Stomach smooth muscle (tissue), 2 donors: Measurements from ENCODE around the gene PBX1.

ENCODE experiments used
- H3K27ac ChIP-seq: one replicate; pipeline ENCODE4 v1.7.0; 2013; ENCODE audit warnings: mild to moderate bottlenecking, low read length, inconsistent platforms
- H3K27me3 ChIP-seq, 2 donors: one replicate each; pipeline ENCODE4 v1.7.0; 2013; ENCODE audit warnings: low read length in 2 of 2; ENCODE audit not compliant: insufficient read depth in 2 of 2, control insufficient read depth in 1 of 2
- H3K36me3 ChIP-seq, 2 donors: one replicate each; pipeline ENCODE4 v1.7.0; 2013; ENCODE audit warnings: low read length in 2 of 2; ENCODE audit not compliant: control insufficient read depth in 2 of 2, insufficient read depth in 2 of 2
- H3K4me1 ChIP-seq: one replicate; pipeline ENCODE4 v1.7.0; 2013; ENCODE audit warnings: low read length; ENCODE audit not compliant: control insufficient read depth, insufficient read depth
- H3K4me3 ChIP-seq, 2 donors: one replicate each; pipeline ENCODE4 v1.7.0; 2013; ENCODE audit warnings: low read length in 2 of 2
- H3K9ac ChIP-seq, 2 donors: one replicate each; pipeline ENCODE4 v1.7.0; 2013; ENCODE audit warnings: low read length in 2 of 2, mild to moderate bottlenecking in 1 of 2
- H3K9me3 ChIP-seq, 2 donors: one replicate each; pipeline ENCODE4 v1.7.0; 2013; ENCODE audit warnings: low read length in 2 of 2; ENCODE audit not compliant: control insufficient read depth in 2 of 2
- donor health status: healthy.
- donor health status: Pancreatic carcinoma.

PBX1 gene

DNA sequence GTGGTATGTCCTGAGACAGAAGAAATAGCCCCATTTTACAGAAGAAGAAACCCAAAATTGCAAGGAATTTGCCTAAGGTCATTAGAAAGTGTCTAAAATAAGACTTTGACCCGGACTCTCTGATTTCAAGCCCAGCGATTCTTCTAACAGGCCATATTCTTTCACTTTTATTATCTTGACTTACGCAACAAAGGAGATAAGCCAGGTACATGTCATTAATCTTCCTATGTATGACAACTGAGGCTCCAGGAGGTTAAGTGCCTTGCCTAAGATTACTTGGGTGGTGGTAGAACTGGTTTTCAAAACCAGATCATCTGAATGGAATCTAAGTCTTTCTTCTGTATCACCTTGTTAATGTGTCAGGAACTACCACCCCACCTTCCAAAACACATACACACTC, 124.3 kb downstream of the PBX1 start:
- Histone ChIP-seq H3K27ac (no peak overlapping the region), H3K9me3 (no peaks in the 10 kb centered on the region), H3K27me3 (no peaks in the 10 kb centered on the region), H3K4me3 (no peak overlapping the region), H3K36me3 (peaks cover 0 to 8% of the 10 kb centered on the region in 2 donors), H3K9ac (no peak overlapping the region), H3K4me1 (no peaks in the 10 kb centered on the region)

DNA sequence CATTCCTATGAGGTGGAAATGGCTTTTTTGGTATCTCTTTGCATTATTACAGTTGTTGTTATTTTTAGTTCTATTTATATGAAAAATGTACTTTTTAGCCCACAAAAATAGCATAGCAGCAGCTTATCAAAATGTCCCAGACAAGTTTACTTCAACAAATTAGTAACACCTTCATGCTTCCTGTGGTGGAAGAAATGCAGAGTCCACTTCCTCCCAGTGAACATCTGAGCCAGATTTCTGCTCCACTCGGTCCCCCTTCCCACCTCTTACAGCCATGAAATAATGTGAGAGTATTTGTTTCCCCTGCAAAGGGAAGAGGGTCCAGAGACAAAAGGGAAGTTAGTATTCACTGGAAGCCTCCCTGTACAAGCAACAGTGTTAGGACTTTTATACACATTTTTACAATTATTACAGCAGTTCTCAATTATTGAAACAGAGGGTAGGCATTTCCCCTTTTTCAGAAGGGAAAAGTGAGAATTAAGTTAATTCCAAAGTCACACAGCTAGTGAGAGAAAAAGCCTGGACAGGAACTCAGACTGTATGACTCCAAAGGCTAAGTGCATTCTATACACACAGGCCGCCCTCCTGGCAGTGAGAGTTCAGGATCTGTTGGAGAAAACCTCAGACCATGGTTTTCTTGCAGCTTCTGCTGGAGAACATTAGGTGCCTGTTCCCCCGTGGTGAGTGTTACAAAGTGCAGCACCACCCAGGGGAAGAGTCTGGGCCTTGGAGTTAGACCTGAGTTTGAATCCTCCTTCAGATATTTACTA, 126.5 kb downstream of the PBX1 start:
- no peak overlapping the region for H3K9ac ChIP-seq
- H3K27ac ChIP-seq, result no peak overlapping the region
- H3K27me3 ChIP-seq, result no peaks in the 10 kb centered on the region
- H3K9me3 ChIP-seq, result no peaks in the 10 kb centered on the region
- H3K4me1 ChIP-seq, result peaks cover 7% of the 10 kb centered on the region
- H3K36me3 ChIP-seq, result peaks cover 0 to 4% of the 10 kb centered on the region in 2 donors
- no peak overlapping the region for H3K4me3 ChIP-seq

DNA sequence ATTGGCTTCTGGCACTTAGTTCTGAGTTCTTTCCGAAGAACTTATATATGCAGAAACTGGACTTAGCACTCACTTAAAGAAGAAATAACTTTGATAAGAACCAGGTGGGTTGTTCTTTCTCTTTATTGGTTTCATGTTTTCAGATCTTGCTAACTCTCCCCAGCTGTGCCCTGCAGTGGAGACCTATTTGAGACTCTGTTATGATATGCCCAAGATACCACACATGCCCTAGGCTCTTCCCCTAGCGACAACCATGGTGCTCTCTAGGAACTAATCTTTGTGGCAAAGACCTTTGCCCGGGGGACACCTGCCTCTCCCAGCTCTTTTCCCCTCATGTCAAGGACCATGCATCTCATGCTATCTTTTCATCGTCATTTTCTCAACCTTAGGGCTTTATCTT, 128.8 kb downstream of the PBX1 start:
- H3K4me3 ChIP-seq, result no peak overlapping the region
- H3K4me1 ChIP-seq, result peaks cover 7% of the 10 kb centered on the region
- no peak overlapping the region for H3K27ac ChIP-seq
- no peaks in the 10 kb centered on the region for H3K27me3 ChIP-seq
- no peaks in the 10 kb centered on the region for H3K9me3 ChIP-seq
- H3K9ac ChIP-seq, result no peak overlapping the region
- peaks cover 0 to under 1% of the 10 kb centered on the region in 2 donors for H3K36me3 ChIP-seq

DNA sequence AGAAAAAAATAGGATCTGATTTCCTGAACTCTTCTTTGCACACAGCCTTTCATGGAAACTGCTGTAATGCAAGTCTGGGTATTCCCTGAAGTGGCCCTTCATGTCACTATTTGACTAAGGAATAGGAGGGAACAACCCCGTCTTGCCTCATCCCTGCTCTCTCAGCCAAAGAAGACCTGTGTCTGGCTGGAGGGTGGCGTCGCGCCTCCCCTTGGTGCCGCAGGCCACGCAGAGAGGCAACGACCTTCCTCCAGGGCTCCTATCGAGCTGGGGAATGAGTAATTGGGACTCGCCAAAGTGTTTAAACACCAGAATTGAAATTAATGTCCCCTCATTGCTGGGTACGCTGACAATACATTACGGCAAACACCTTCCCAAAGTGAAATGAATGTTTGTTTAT, 129.8 kb downstream of the PBX1 start:
- no peaks in the 10 kb centered on the region for H3K9me3 ChIP-seq
- no peak overlapping the region for H3K4me3 ChIP-seq
- H3K36me3 ChIP-seq, result no peaks in the 10 kb centered on the region
- H3K9ac ChIP-seq, result no peak overlapping the region
- H3K27ac ChIP-seq, result no peak overlapping the region
- H3K4me1 ChIP-seq, result peaks cover 7% of the 10 kb centered on the region
- no peaks in the 10 kb centered on the region for H3K27me3 ChIP-seq

DNA sequence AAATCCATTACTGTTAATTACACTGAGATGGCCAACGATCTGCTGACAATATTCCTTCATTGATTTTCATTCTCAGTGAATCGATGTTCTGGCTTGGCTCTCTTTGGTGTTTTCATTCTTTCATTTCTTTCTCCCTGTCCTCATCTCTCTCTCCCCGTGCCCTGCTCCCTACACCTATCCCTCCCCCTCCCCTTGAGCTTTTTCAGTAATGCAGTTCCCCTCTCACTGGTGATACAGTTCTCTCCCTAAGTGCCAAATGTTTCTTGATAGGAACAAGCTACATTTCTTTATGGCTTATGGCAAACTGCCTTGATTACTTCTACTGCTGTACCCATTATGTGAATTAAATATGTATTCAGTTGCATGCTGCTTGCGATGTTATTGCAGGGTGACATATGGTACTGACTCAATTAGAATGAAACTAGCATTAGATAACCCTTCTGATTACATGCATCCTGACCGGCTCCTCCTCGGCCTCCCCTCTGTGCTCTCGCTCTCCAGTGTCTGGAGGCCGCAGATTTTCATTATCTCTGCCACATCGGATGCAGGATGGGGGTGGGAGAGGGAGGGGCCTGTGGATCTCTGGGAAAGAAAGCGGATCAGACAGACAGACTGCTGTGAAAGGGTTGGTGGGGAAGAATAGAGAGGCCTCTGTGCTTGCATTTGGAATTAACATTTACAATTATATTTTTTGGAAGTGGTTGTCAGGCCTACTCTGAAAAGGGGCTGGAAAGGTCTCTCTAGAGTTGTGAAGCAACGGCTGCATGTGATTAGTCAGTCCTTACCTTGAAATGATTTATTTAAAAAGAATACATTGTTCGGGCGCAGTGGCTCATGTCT, 130.9 kb downstream of the PBX1 start:
- no peak overlapping the region for H3K4me3 ChIP-seq
- no peaks in the 10 kb centered on the region for H3K9me3 ChIP-seq
- no peak overlapping the region for H3K27ac ChIP-seq
- no peak overlapping the region for H3K9ac ChIP-seq
- peaks cover 0 to 5% of the 10 kb centered on the region in 2 donors for H3K36me3 ChIP-seq
- H3K27me3 ChIP-seq, result no peaks in the 10 kb centered on the region
- H3K4me1 ChIP-seq, result peaks cover 7% of the 10 kb centered on the region

DNA sequence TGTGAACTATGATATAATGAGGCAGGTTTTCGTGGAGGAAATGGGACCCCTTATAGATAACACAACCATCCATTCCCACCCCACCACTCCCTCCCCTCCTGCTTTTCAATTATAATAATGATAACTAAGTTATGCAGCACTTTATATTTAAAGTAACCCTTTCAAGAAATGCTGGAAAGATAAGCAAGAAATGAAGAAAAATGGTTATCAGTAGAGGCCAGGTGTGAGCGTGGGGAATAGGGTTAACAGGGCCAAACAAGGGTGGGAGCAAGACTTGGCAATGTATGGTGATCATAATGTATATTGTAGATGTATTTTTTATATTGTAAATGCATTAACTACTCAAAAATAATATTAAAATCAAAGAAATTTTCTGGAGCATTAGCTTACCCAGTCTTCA, 133.4 kb downstream of the PBX1 start:
- no peak overlapping the region for H3K27ac ChIP-seq
- H3K9me3 ChIP-seq, result no peaks in the 10 kb centered on the region
- H3K4me3 ChIP-seq, result no peak overlapping the region
- H3K4me1 ChIP-seq, result peaks cover 7% of the 10 kb centered on the region
- H3K9ac ChIP-seq, result no peak overlapping the region
- H3K27me3 ChIP-seq, result no peaks in the 10 kb centered on the region
- peaks cover 0 to 5% of the 10 kb centered on the region in 2 donors for H3K36me3 ChIP-seq

DNA sequence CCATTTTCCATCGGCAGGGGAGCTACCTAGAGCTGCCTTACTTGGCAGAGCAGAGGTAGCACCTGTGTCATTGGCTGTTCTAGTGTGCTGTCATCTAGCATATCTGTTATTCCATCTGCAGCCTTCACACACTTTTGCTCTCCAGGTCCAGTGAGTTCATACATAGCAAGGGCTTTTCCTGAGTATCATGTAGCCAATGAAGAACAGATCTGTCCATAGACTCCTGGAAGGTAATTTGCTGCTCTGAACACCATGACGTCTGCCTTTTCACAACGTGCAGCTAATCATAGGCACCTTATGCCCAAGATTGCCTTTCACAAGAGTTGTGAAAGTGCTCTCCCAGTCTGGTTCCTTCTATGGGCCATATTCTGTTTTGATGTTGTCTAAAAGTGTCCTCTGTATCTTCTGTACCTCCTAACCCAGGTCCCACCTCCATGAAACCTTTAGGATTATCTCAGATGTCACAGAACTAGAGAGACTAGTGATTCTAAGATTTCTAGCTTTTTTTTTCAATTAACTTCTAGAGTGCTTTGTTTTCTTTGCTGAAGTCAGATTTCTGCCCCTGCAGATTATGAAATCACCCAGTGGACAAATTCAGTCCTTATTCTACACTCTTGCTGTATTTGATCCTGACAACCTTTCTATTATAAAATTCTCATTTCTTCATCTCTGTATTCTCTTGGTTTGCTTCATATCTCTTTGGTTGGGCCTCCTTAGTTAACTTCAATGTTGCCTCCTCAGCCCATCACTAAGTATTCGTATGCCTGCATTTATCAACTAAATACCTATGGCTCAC, 134.8 kb downstream of the PBX1 start:
- H3K27me3 ChIP-seq, result no peaks in the 10 kb centered on the region
- no peak overlapping the region for H3K4me3 ChIP-seq
- H3K9me3 ChIP-seq, result no peaks in the 10 kb centered on the region
- H3K4me1 ChIP-seq, result peaks cover 10% of the 10 kb centered on the region
- H3K36me3 ChIP-seq, result peaks cover 0 to 5% of the 10 kb centered on the region in 2 donors
- H3K27ac ChIP-seq, result no peak overlapping the region
- H3K9ac ChIP-seq, result no peak overlapping the region

DNA sequence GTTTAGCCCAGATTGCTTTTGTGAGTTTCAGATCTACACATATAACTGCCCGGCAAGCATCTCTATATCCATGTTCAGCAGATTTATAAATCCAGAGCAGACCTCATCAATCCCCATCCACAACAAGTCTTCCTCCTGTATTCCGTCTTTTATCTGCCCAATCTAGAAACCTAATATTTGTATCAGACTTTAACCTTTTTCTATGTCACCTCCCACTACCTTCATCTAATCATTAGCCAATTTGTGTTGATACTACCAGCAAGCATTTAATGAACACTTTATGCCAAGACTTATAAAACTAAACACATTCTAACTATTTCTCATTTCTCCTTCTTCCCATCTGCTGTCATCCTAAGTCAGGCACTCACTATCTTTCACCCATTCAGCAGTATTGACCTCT, 135.5 kb downstream of the PBX1 start:
- Histone ChIP-seq H3K36me3 (peaks cover 0 to 5% of the 10 kb centered on the region in 2 donors), H3K27me3 (no peaks in the 10 kb centered on the region), H3K4me1 (peaks cover 16% of the 10 kb centered on the region), H3K27ac (no peak overlapping the region), H3K4me3 (no peak overlapping the region), H3K9ac (no peak overlapping the region), H3K9me3 (no peaks in the 10 kb centered on the region)

DNA sequence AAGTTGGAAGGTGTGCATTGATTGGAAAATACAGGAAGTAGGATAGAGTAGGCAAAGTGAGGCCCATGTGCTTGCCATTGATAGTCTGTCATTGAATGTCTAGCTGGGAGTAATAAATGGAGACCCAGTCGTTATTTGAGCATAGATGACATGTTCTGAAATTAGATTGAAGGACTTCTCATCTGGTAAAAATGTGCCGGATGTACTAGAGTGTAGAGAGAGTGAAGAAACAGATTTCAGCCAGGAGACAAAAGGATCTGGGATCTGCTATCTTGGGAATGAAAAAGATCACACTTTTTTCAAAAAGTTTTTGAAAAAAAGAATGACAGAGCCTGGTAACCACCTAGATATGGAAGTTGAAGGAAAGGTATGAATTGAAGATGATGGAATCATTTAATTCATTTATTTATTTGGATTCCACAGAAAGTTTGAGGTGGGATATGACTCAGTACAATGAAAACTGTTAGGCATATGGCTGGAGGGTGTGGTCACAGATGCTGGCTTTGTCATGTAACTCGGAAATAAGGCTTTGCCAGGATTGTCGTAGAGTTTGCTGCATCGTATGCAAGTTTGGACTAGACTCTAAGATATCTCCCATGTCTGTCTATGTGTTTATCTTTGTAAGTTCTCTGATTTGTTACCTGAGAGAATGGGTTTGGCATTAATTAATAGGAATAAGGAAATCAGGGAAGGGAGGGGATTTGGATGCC, 137.1 kb downstream of the PBX1 start:
- Histone ChIP-seq H3K36me3 (peaks cover 0 to 5% of the 10 kb centered on the region in 2 donors), H3K4me3 (no peak overlapping the region), H3K9me3 (no peaks in the 10 kb centered on the region), H3K9ac (no peak overlapping the region), H3K27me3 (no peaks in the 10 kb centered on the region), H3K27ac (no peak overlapping the region), H3K4me1 (peaks cover 22% of the 10 kb centered on the region)

DNA sequence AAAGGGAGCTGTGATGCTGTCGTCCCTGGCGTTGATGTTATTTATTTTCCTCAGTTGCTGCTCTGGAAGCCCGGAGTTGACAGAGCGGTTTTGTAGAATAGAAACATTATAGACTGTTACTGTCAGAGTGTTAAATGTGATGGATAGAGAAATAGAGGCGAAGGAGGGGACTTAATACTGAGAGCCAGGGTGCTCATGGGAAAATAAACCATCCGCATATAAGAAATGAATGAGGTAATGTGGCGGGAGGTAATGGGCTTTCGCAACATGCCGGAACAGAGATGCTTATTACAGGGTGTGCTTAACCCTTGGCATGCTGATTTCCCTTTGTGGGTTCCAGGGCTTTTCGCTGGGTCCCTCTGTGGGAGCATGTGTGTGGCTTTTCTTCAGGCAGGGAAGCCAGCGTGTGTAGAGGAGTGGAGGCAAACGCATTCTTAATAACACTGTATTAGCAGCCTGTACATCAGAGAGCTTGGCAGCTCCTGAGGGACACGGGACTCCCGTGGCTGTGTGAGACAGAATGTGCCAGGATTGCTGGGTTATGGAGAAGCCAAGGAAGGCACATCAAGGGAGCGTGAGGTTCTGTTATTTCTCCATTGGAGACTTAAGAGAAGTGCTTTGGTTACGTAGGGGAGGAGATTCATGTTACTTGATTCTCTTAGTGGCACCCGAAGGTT, 141.0 kb downstream of the PBX1 start:
- peak overlapping the region; percentile 21 to 36 for H3K9ac ChIP-seq
- peak overlapping the region; percentile 24 to 63 for H3K4me3 ChIP-seq
- no peaks in the 10 kb centered on the region for H3K36me3 ChIP-seq
- H3K27ac ChIP-seq, result peak overlapping the region; percentile 74
- no peaks in the 10 kb centered on the region for H3K27me3 ChIP-seq
- H3K9me3 ChIP-seq, result no peaks in the 10 kb centered on the region
- peaks cover 27% of the 10 kb centered on the region for H3K4me1 ChIP-seq
